RWPE2 (cell line): ENCODE measurements around the gene YEATS4.

ENCODE experiments used
- ATAC-seq: fragments of 200-7000 bp; cut with Tn5 transposase; 3 replicates; pipeline ENCODE4 v1.9.1; 2021; ENCODE audit warnings: low read depth
- DNase-seq: peaks from one replicate; pipeline ENCODE4 v3.0.0-alpha.2; 2020; ENCODE audit warnings: low spot score
- H3K27ac ChIP-seq: fragments of 450-650 bp; 2 replicates; pipeline ENCODE4 v1.5.1; 2017; ENCODE audit warnings: mild to moderate bottlenecking; ENCODE audit not compliant: poor library complexity, severe bottlenecking
- H3K27me3 ChIP-seq: fragments of 250-450 bp; sonication (Bioruptor Pico); 2 replicates; pipeline ENCODE4 v1.5.1; 2021; ENCODE audit warnings: mild to moderate bottlenecking, moderate library complexity; ENCODE audit not compliant: insufficient read depth, poor library complexity, severe bottlenecking
- H3K36me3 ChIP-seq: fragments of 250-450 bp; sonication (Bioruptor Pico); 2 replicates; pipeline ENCODE4 v1.5.1; 2020; ENCODE audit warnings: low read depth, mild to moderate bottlenecking, moderate library complexity
- H3K4me1 ChIP-seq: fragments of 250-450 bp; sonication (Bioruptor Pico); 2 replicates; pipeline ENCODE4 v1.5.1; 2021; ENCODE audit warnings: mild to moderate bottlenecking, moderate library complexity; ENCODE audit not compliant: insufficient read depth, poor library complexity, severe bottlenecking
- H3K4me3 ChIP-seq: fragments of 250-450 bp; sonication (Bioruptor Pico); 2 replicates; pipeline ENCODE4 v1.5.1; 2021; ENCODE audit warnings: mild to moderate bottlenecking, moderate library complexity; ENCODE audit not compliant: severe bottlenecking
- H3K9me3 ChIP-seq: fragments of 250-450 bp; sonication (Bioruptor Pico); 2 replicates; pipeline ENCODE4 v1.5.1; 2021; ENCODE audit warnings: mild to moderate bottlenecking, moderate library complexity; ENCODE audit not compliant: severe bottlenecking
- CTCF ChIP-seq: fragments of 450-650 bp; IDR thresholded peaks from one replicate; pipeline ENCODE4 v1.5.1; 2017; ENCODE audit warnings: mild to moderate bottlenecking, moderate library complexity; ENCODE audit not compliant: poor library complexity, severe bottlenecking

YEATS4 gene

GRCh38 chr12:69366796-69367195 is 7.3 kb downstream of the YEATS4 start:
- peaks cover 96% of the 10 kb centered on the region for H3K36me3 ChIP-seq
- ATAC-seq, result no peak
- DNase-seq, result no peak

GRCh38 chr12:69368171-69368570 is 8.6 kb downstream of the YEATS4 start:
- Histone ChIP-seq H3K36me3 (peaks cover 98% of the 10 kb centered on the region), H3K4me1 (no peaks in the 10 kb centered on the region), H3K27ac (no peak overlapping the region), H3K9me3 (no peaks in the 10 kb centered on the region), H3K27me3 (no peaks in the 10 kb centered on the region), H3K4me3 (no peak overlapping the region)
- no peak for DNase-seq
- no peak for ATAC-seq
- TF ChIP-seq CTCF, result no peak

More at GRCh38 chr12:69366796-69367195, 7.3 kb downstream of the YEATS4 start:
- no peaks in the 10 kb centered on the region for H3K4me1 ChIP-seq
- H3K27ac ChIP-seq, result no peak overlapping the region
- H3K27me3 ChIP-seq, result no peaks in the 10 kb centered on the region
- TF ChIP-seq CTCF, result no peak
- H3K4me3 ChIP-seq, result no peak overlapping the region
- no peaks in the 10 kb centered on the region for H3K9me3 ChIP-seq

- no peak for TF ChIP-seq CTCF
- H3K9me3 ChIP-seq, result no peaks in the 10 kb centered on the region
- DNase-seq, result no peak
- peaks cover 35% of the 10 kb centered on the region for H3K4me1 ChIP-seq
- H3K4me3 ChIP-seq, result no peak overlapping the region
- no peaks in the 10 kb centered on the region for H3K27me3 ChIP-seq
- H3K36me3 ChIP-seq, result peaks cover 41% of the 10 kb centered on the region
- peak overlapping the region; percentile 28 for H3K27ac ChIP-seq
- ATAC-seq, result peak; percentile 71
Observed at GRCh38 chr12:69383074-69383473, 23.5 kb downstream of the YEATS4 start.

- no peak overlapping the region for H3K4me3 ChIP-seq
- H3K36me3 ChIP-seq, result peaks cover 39% of the 10 kb centered on the region
- ATAC-seq (peak; percentile 76), DNase-seq (no peak)
- peaks cover 43% of the 10 kb centered on the region for H3K4me1 ChIP-seq
- peak overlapping the region; percentile 28 for H3K27ac ChIP-seq
- H3K27me3 ChIP-seq, result no peaks in the 10 kb centered on the region
- TF ChIP-seq CTCF, result no peak
- peaks cover 1% of the 10 kb centered on the region for H3K9me3 ChIP-seq
Observed at GRCh38 chr12:69385038-69385437, 25.5 kb downstream of the YEATS4 start.

- ATAC-seq, result no peak
- H3K4me1 ChIP-seq, result peaks cover 48% of the 10 kb centered on the region
- H3K4me3 ChIP-seq, result no peak overlapping the region
- peaks cover 1% of the 10 kb centered on the region for H3K9me3 ChIP-seq
- H3K36me3 ChIP-seq, result peaks cover 51% of the 10 kb centered on the region
- H3K27me3 ChIP-seq, result no peaks in the 10 kb centered on the region
- TF ChIP-seq CTCF, result no peak
- H3K27ac ChIP-seq, result no peak overlapping the region
- DNase-seq, result no peak
Observed at GRCh38 chr12:69386921-69387320, 27.4 kb downstream of the YEATS4 start.
